OCI-LY7 (cell line): ENCODE data around the gene DLG5. TPM values are rescaled to one million over a fixed set of nuclear protein-coding genes. Genes with fewer than 3 reads are reported as not detected.

ENCODE experiments used
- BruUV-seq: library from RNA; stranded (reverse); fragments of 400-500 nt; replicated peaks from 2 replicates; lab custom pipeline; 2021; lab: Mats Ljungman, UMichigan
- CTCF ChIA-PET: fragments of 300-600 bp; sonication (Branson Sonifier 250); formaldehyde crosslinking; loops from one replicate; lab custom pipeline; 2022; ENCODE audit warnings: antibody characterized with exemption; ENCODE audit not compliant: unreplicated experiment; lab: Charles Lee
- POLR2A ChIA-PET: fragments of 300-600 bp; sonication (Branson Sonifier 250); formaldehyde crosslinking; loops from one replicate; lab custom pipeline; 2022; ENCODE audit warnings: antibody characterized with exemption; lab: Charles Lee
- DNase-seq: peaks from one replicate; pipeline ENCODE4 v3.0.0-alpha.2; 2015; ENCODE audit warnings: low spot score
- H2AFZ ChIP-seq: fragments of 200-600 bp; sonication (generic), shearing (Covaris generic); 2 replicates; pipeline ENCODE4 v1.6.1; 2014; ENCODE audit warnings: mild to moderate bottlenecking, antibody characterized with exemption, low read length, moderate library complexity
- H3K27ac ChIP-seq: fragments of 200-600 bp; sonication (generic); 2 replicates; pipeline ENCODE4 v1.5.1; 2014; ENCODE audit warnings: mixed run types, low read depth, mild to moderate bottlenecking, moderate library complexity, low read length, inconsistent platforms; ENCODE audit not compliant: poor library complexity, severe bottlenecking
- H3K36me3 ChIP-seq: fragments of 200-600 bp; sonication (generic); 2 replicates; pipeline ENCODE4 v1.6.1; 2014; ENCODE audit warnings: mild to moderate bottlenecking, antibody characterized with exemption, low read length, moderate library complexity, mixed read lengths; ENCODE audit not compliant: insufficient read depth
- H3K4me1 ChIP-seq: fragments of 200-600 bp; sonication (generic); 2 replicates; pipeline ENCODE4 v1.5.1; 2014; ENCODE audit warnings: mild to moderate bottlenecking, low read length; ENCODE audit not compliant: insufficient read depth, poor library complexity, severe bottlenecking
- H3K4me2 ChIP-seq: fragments of 200-600 bp; sonication (generic); 2 replicates; pipeline ENCODE4 v1.6.1; 2014; ENCODE audit warnings: mild to moderate bottlenecking, low read length
- H3K4me3 ChIP-seq: fragments of 200-600 bp; sonication (generic); 2 replicates; pipeline ENCODE4 v1.5.1; 2014; ENCODE audit warnings: mild to moderate bottlenecking, low read depth, low read length; ENCODE audit not compliant: poor library complexity, severe bottlenecking
- H3K79me2 ChIP-seq: fragments of 200-600 bp; sonication (generic); 2 replicates; pipeline ENCODE4 v1.6.1; 2016; ENCODE audit warnings: low read depth, mild to moderate bottlenecking, low read length, moderate library complexity, mixed read lengths; ENCODE audit not compliant: insufficient read depth
- H3K9me2 ChIP-seq: fragments of 200-600 bp; sonication (generic); 2 replicates; pipeline ENCODE4 v1.6.1; 2016; ENCODE audit warnings: mild to moderate bottlenecking, low read length, mixed read lengths; ENCODE audit not compliant: insufficient read depth
- H3K9me3 ChIP-seq: fragments of 200-600 bp; sonication (generic); 2 replicates; pipeline ENCODE4 v1.6.1; 2014; ENCODE audit warnings: mild to moderate bottlenecking, mixed run types, low read length, mixed read lengths
- H4K20me1 ChIP-seq: fragments of 200-600 bp; sonication (generic); 2 replicates; pipeline ENCODE4 v1.6.1; 2014; ENCODE audit warnings: mild to moderate bottlenecking, antibody characterized with exemption, low read length, moderate library complexity, mixed read lengths; ENCODE audit not compliant: insufficient read depth
- CTCF ChIP-seq: fragments of 200-600 bp; sonication (generic); conservative IDR thresholded peaks from 2 replicates; pipeline ENCODE4 v1.5.1; 2014; ENCODE audit warnings: mild to moderate bottlenecking, antibody characterized with exemption, low read length, moderate library complexity, mixed read lengths
- EZH2phosphoT487 ChIP-seq: fragments of 200-600 bp; sonication (generic); IDR thresholded peaks from 2 replicates; pipeline ENCODE4 v1.6.1; 2018; ENCODE audit warnings: low read depth, borderline replicate concordance, mild to moderate bottlenecking, mixed run types, antibody characterized with exemption, low read length, moderate library complexity, mixed read lengths
- intact Hi-C: fragments of 100-400 bp; cut with micrococcal nuclease; formaldehyde crosslinking; loops from one replicate; pipeline ENCODE4 v1.10.0; 2022; ENCODE audit not compliant: unreplicated experiment
- total RNA-seq, 2 experiments: library from RNA; depleted of rRNA in 1 of 2; stranded (reverse); fragments of >200 nt in 1 of 2; shearing (Covaris generic) in 1 of 2; gene quantifications; 2 replicates each; pipeline ENCODE4 v1.2.3, GENCODE V29; 2014 to 2022

Gene DLG5
- total RNA-seq, 2 experiments from 2014 or later: 0.27 TPM; not detected in 1

DNA sequence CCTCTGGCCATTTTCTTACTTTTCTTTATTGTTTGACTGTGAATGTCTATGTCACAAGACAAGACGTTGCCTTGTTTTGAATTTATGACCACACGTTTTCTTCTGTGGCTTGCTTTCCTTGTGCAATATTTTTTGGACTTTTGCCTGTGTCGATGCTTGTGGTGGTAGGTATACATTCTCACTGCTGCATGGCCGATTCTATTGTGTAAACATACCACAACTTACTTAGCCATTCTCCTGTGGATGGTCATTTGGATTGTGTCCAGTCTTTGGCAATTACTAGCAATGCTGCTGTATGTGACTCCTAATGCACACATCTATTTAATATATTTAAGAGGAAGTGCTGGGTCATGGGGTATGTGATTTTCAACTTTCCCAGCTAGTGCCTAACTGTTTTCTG, 18.0 kb upstream of the DLG5 start:
- Histone ChIP-seq H3K79me2 (no peaks in the 10 kb centered on the region), H3K9me3 (no peaks in the 10 kb centered on the region), H3K9me2 (no peaks in the 10 kb centered on the region), H3K4me2 (no peak overlapping the region), H3K4me1 (no peaks in the 10 kb centered on the region), H3K27ac (no peak overlapping the region), H4K20me1 (no peaks in the 10 kb centered on the region), H3K36me3 (no peaks in the 10 kb centered on the region), H2AFZ (no peak overlapping the region), H3K4me3 (no peak overlapping the region)
- ChIA-PET POLR2A (no interaction called here), CTCF (no interaction called here)
- no TSS peak for BruUV-seq
- intact Hi-C loops: no loop called here
- TF ChIP-seq CTCF (no peak), EZH2phosphoT487 (no peak)
- no peak for DNase-seq

GRCh38 chr10:77943121-77943901, 16.8 kb upstream of the DLG5 start:
- ChIA-PET CTCF (no interaction called here), POLR2A (no interaction called here)
- Histone ChIP-seq H3K79me2 (no peaks in the 10 kb centered on the region), H3K9me3 (no peaks in the 10 kb centered on the region), H2AFZ (no peak overlapping the region), H3K4me2 (no peak overlapping the region), H4K20me1 (no peaks in the 10 kb centered on the region), H3K4me3 (no peak overlapping the region), H3K9me2 (no peaks in the 10 kb centered on the region), H3K36me3 (no peaks in the 10 kb centered on the region), H3K27ac (no peak overlapping the region), H3K4me1 (no peaks in the 10 kb centered on the region)
- no peak for TF ChIP-seq CTCF
- TF ChIP-seq EZH2phosphoT487: no peak
- no peak for DNase-seq
- BruUV-seq: no TSS peak
- intact Hi-C loops: no loop called here

DNA sequence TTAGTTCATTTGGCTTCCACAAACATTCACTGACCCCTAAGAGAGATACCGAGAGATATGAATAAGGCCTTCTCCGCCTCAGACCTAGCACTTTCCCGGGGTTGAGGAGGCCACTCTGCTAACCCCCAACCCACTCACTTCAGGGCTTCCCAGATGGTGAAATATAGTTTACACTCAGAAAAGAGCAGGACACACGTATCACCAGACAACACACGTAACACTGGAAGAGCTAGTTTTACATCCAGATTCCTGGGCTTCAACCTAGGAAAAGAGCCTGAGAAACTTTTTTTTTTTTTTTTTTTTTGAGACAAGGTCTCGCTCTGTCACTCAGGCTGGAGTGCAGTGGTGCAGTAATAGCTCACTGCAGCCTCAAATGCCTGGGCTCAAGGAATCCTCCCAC, 15.2 kb upstream of the DLG5 start:
- H3K4me1 ChIP-seq: no peaks in the 10 kb centered on the region
- DNase-seq: no peak
- no peaks in the 10 kb centered on the region for H3K9me2 ChIP-seq
- H3K36me3 ChIP-seq: no peaks in the 10 kb centered on the region
- H2AFZ ChIP-seq: no peak overlapping the region
- no peak overlapping the region for H3K4me2 ChIP-seq
- no peaks in the 10 kb centered on the region for H4K20me1 ChIP-seq
- ChIA-PET CTCF (interaction anchor here (0.6 kb wide), 1 partner anchor 1238 kb away, joined by 4 read pairs; no protein-coding TSS in a partner anchor), POLR2A (interaction anchor here (0.6 to 0.7 kb wide), 2 partner anchors 68 to 78 kb away, joined by 3 read pairs; no protein-coding TSS in a partner anchor)
- no peak for TF ChIP-seq EZH2phosphoT487
- no peak for TF ChIP-seq CTCF
- intact Hi-C loops: no loop called here
- H3K9me3 ChIP-seq: no peaks in the 10 kb centered on the region
- H3K79me2 ChIP-seq: no peaks in the 10 kb centered on the region
- BruUV-seq: no TSS peak
- H3K4me3 ChIP-seq: no peak overlapping the region
- H3K27ac ChIP-seq: no peak overlapping the region
